Measurements from ENCODE around the gene EMC8.

EMC8 gene

GRCh38 chr16:85735946-85736345 lies 63.4 kb downstream of the EMC8 start:
- no peak overlapping the region for H3K4me2 ChIP-seq (ENCODE audit: low read length)
- no peak for TF ChIP-seq CTCF (IDR thresholded peaks at IDR 0.05)
- no peak overlapping the region for H3K27ac ChIP-seq
- H3K4me1 ChIP-seq = no peaks in the 10 kb centered on the region
- no peaks in the 10 kb centered on the region for H3K36me3 ChIP-seq (ENCODE audit: control insufficient read depth, insufficient read depth, low read length)
- H3K9ac ChIP-seq = no peak overlapping the region
- no peaks in the 10 kb centered on the region for H3K9me3 ChIP-seq (ENCODE audit: control insufficient read depth, low read length)
- H3K4me3 ChIP-seq (ENCODE audit: low read depth, low read length) = no peak overlapping the region
- no peak overlapping the region for H2AFZ ChIP-seq
- H3K27me3 ChIP-seq (ENCODE audit: control insufficient read depth, insufficient read depth, low read length) = no peaks in the 10 kb centered on the region
- H3K79me2 ChIP-seq = no peaks in the 10 kb centered on the region

GRCh38 chr16:85735225-85735635 lies 64.1 kb downstream of the EMC8 start:
- no peaks in the 10 kb centered on the region for H3K79me2 ChIP-seq
- no peak overlapping the region for H3K27ac ChIP-seq
- no peak overlapping the region for H3K4me2 ChIP-seq (ENCODE audit: low read length)
- H3K9me3 ChIP-seq (ENCODE audit: control insufficient read depth, low read length) = no peaks in the 10 kb centered on the region
- H3K9ac ChIP-seq = no peak overlapping the region
- no peak overlapping the region for H3K4me3 ChIP-seq (ENCODE audit: low read depth, low read length)
- no peaks in the 10 kb centered on the region for H3K4me1 ChIP-seq
- H3K27me3 ChIP-seq (ENCODE audit: control insufficient read depth, insufficient read depth, low read length) = no peaks in the 10 kb centered on the region
- no peaks in the 10 kb centered on the region for H3K36me3 ChIP-seq (ENCODE audit: control insufficient read depth, insufficient read depth, low read length)
- no peak for TF ChIP-seq CTCF (IDR thresholded peaks at IDR 0.05)
- no peak overlapping the region for H2AFZ ChIP-seq

- H3K4me1 ChIP-seq = no peaks in the 10 kb centered on the region
- no peak overlapping the region for H3K27ac ChIP-seq
- no peaks in the 10 kb centered on the region for H3K79me2 ChIP-seq
- H2AFZ ChIP-seq = no peak overlapping the region
- no peak for TF ChIP-seq CTCF (IDR thresholded peaks at IDR 0.05)
- H3K4me3 ChIP-seq (ENCODE audit: low read depth, low read length) = no peak overlapping the region
- no peaks in the 10 kb centered on the region for H3K9me3 ChIP-seq (ENCODE audit: control insufficient read depth, low read length)
- no peaks in the 10 kb centered on the region for H3K27me3 ChIP-seq (ENCODE audit: control insufficient read depth, insufficient read depth, low read length)
- H3K36me3 ChIP-seq (ENCODE audit: control insufficient read depth, insufficient read depth, low read length) = no peaks in the 10 kb centered on the region
- H3K9ac ChIP-seq = no peak overlapping the region
- no peak overlapping the region for H3K4me2 ChIP-seq (ENCODE audit: low read length)
Measured at GRCh38 chr16:85734311-85735017, 64.9 kb downstream of the EMC8 start.

- no peak overlapping the region for H3K4me3 ChIP-seq (ENCODE audit: low read depth, low read length)
- no peaks in the 10 kb centered on the region for H3K27me3 ChIP-seq (ENCODE audit: control insufficient read depth, insufficient read depth, low read length)
- H3K79me2 ChIP-seq = no peaks in the 10 kb centered on the region
- H3K27ac ChIP-seq = no peak overlapping the region
- H3K4me2 ChIP-seq (ENCODE audit: low read length) = no peak overlapping the region
- H3K9ac ChIP-seq = no peak overlapping the region
- H3K36me3 ChIP-seq (ENCODE audit: control insufficient read depth, insufficient read depth, low read length) = no peaks in the 10 kb centered on the region
- no peak for TF ChIP-seq CTCF (IDR thresholded peaks at IDR 0.05)
- no peaks in the 10 kb centered on the region for H3K4me1 ChIP-seq
- no peaks in the 10 kb centered on the region for H3K9me3 ChIP-seq (ENCODE audit: control insufficient read depth, low read length)
- H2AFZ ChIP-seq = no peak overlapping the region
Measured at GRCh38 chr16:85733839-85734170, 65.5 kb downstream of the EMC8 start.

GRCh38 chr16:85733155-85733838 lies 66.0 kb downstream of the EMC8 start:
- no peak overlapping the region for H3K4me3 ChIP-seq (ENCODE audit: low read depth, low read length)
- no peak overlapping the region for H3K9ac ChIP-seq
- H3K9me3 ChIP-seq (ENCODE audit: control insufficient read depth, low read length) = no peaks in the 10 kb centered on the region
- no peak overlapping the region for H3K4me2 ChIP-seq (ENCODE audit: low read length)
- H3K4me1 ChIP-seq = no peaks in the 10 kb centered on the region
- no peak overlapping the region for H3K27ac ChIP-seq
- H2AFZ ChIP-seq = no peak overlapping the region
- no peaks in the 10 kb centered on the region for H3K27me3 ChIP-seq (ENCODE audit: control insufficient read depth, insufficient read depth, low read length)
- TF ChIP-seq CTCF (IDR thresholded peaks at IDR 0.05) = no peak
- no peaks in the 10 kb centered on the region for H3K36me3 ChIP-seq (ENCODE audit: control insufficient read depth, insufficient read depth, low read length)
- peaks cover 4% of the 10 kb centered on the region for H3K79me2 ChIP-seq
